Measurements from ENCODE around the gene AOAH.
"Not testable (repeated sequence)": the region's sequence is repeated elsewhere in the genome, so short reads cannot be mapped to it uniquely, and the experiment has no call there.

The AOAH gene

DNA sequence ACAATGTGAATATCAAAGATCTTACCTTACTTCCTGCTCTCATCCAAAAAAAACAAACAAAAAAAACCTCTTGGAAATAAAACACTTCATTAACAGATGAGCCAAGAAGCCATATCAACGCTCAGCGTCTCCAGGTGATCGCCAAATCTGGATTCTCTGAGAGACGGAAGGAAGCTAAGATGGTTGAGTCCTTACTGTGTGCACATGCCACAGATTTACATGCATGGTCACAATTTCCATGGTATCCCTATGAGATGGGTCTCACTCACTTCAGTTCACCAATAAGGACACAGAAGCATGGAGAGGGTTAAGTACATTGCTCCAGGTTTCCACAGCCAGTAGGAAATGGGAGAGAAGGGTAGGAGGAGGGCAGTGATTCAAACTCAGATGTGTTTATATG lies 1.0 kb downstream of the AOAH start:
- POLR2A ChIA-PET: no interaction called here
- CTCF ChIA-PET: no interaction called here
- no peak for DNase-seq (ENCODE audit: extremely low spot score)
- TF ChIP-seq, protein P1, sequence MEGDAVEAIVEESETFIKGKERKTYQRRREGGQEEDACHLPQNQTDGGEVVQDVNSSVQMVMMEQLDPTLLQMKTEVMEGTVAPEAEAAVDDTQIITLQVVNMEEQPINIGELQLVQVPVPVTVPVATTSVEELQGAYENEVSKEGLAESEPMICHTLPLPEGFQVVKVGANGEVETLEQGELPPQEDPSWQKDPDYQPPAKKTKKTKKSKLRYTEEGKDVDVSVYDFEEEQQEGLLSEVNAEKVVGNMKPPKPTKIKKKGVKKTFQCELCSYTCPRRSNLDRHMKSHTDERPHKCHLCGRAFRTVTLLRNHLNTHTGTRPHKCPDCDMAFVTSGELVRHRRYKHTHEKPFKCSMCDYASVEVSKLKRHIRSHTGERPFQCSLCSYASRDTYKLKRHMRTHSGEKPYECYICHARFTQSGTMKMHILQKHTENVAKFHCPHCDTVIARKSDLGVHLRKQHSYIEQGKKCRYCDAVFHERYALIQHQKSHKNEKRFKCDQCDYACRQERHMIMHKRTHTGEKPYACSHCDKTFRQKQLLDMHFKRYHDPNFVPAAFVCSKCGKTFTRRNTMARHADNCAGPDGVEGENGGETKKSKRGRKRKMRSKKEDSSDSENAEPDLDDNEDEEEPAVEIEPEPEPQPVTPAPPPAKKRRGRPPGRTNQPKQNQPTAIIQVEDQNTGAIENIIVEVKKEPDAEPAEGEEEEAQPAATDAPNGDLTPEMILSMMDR (IDR thresholded peaks at IDR 0.05; ENCODE audit: control extremely low read depth, extremely low read depth, low read depth, missing control alignments): no peak

- CTCF ChIA-PET: no interaction called here
- no peak for DNase-seq (ENCODE audit: extremely low spot score)
- POLR2A ChIA-PET: no interaction called here
These were observed 5.1 kb downstream of the AOAH start for GRCh38 chr7:36719083-36719632.

DNA sequence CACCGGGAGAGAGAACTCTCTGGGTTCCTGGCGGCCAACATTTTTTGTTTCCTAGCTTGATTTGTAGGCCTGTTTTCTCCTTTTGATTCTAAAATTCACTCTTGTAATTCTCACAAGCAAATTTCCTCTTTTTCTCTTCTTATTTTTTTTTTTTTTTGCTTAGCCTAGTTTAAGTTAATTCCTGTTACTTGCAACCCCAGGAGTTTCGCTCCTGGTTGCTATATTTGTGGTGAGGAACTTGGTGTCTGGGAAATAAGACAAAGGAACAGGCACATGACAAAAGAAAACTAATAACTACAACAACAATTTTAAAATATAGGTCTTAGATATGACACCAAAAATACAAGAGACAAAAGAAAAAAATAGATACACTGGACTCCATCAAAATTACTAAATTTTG lies 6.7 kb downstream of the AOAH start:
- TF ChIP-seq, protein P1 (IDR thresholded peaks at IDR 0.05; ENCODE audit: control extremely low read depth, extremely low read depth, low read depth, missing control alignments): no peak
- DNase-seq (ENCODE audit: extremely low spot score): no peak
- POLR2A ChIA-PET: no interaction called here
- CTCF ChIA-PET: no interaction called here

More at GRCh38 chr7:36719083-36719632, 5.1 kb downstream of the AOAH start:
- TF ChIP-seq, protein P1 (IDR thresholded peaks at IDR 0.05; ENCODE audit: control extremely low read depth, extremely low read depth, low read depth, missing control alignments): no peak

DNA sequence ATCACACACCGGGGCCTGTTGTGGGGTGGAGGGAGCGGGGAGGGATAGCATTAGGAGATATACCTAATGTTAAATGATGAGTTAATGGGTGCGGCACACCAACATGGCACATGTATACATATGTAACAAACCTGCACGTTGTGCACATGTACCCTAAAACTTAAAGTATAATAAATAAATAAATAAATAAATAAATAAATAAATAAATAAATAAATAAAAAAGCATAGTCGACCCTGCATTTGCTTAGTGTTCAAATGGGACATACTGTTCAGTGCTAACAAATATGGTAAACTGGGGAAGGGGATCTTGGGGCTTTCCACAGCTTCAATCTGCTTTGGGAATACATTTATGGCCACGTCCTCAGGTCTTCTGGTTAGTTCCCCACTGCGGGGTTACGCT lies 7.5 kb downstream of the AOAH start:
- DNase-seq (ENCODE audit: extremely low spot score); POLR2A ChIA-PET; CTCF ChIA-PET: not testable (repeated sequence)

- POLR2A ChIA-PET: no interaction called here
These were observed 12.3 kb downstream of the AOAH start for GRCh38 chr7:36712015-36712414.

DNA sequence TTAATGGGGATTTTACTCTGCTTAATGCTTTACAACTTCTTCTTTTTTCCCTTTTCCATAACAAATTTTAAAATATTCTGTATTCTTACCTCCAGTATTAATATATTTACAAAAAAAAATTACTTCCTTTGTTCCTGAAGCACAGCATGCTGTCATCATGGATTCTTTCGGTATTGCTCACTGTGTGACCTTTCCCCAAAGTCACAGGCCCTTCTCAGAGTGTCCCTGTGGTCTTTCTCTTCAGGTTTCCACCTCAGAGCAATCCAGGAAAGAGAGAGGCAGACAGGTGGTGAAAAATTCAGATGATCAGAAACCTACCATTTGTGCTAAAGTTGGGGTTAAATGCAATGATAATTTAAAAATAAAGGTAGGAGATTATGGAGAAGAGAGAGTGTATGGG lies 13.0 kb downstream of the AOAH start:
- ChIA-PET CTCF (interaction anchor here (1.6 kb wide), 1 partner anchor 25 kb away, joined by 3 read pairs; no protein-coding TSS in a partner anchor), POLR2A (no interaction called here)
- TF ChIP-seq, protein P1 (IDR thresholded peaks at IDR 0.05; ENCODE audit: control extremely low read depth, extremely low read depth, low read depth, missing control alignments): no peak
- no peak for DNase-seq (ENCODE audit: extremely low spot score)

More at GRCh38 chr7:36712015-36712414, 12.3 kb downstream of the AOAH start:
- TF ChIP-seq, protein P1 (IDR thresholded peaks at IDR 0.05; ENCODE audit: control extremely low read depth, extremely low read depth, low read depth, missing control alignments): no peak
- no peak for DNase-seq (ENCODE audit: extremely low spot score)
- CTCF ChIA-PET: interaction anchor here (1.6 kb wide), 1 partner anchor 24 kb away, joined by 3 read pairs; no protein-coding TSS in a partner anchor

DNA sequence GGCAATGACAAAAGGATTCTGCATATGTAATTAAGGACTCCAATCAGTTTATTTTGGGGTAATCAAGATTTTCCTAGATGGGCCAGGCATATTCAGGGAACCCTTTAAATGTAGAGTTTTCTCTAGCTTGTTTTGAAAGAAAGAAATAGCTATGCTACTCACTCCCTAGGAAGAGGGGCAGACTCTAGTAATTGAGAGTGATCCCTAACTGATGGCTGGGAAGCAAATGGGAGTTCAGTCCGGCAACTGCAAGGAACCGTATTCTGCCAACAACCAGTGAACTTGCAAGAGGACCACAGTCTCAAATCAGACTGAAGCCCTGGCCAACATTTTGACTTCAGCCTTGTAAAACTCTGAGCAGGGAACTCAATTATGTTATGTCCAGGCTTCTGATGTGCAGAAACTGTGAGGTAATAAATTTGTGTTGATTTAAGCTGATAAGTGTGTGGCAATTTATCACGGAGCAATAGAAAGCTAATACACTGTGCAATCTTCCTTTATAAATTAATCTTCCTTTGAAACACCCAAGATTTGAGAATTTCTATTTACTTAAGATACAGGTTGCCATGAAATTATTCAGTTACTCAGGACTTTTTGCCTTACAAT lies 14.0 kb downstream of the AOAH start:
- ChIA-PET CTCF (interaction anchor here (0.9 to 1.3 kb wide), 2 partner anchors 16 to 46 kb away, joined by 3 read pairs; no protein-coding TSS in a partner anchor), POLR2A (no interaction called here)
- TF ChIP-seq, protein P1 (IDR thresholded peaks at IDR 0.05; ENCODE audit: control extremely low read depth, extremely low read depth, low read depth, missing control alignments): no peak
- DNase-seq (ENCODE audit: extremely low spot score): no peak
